ENCODE results near the gene AURKAIP1. TPM values are rescaled to one million over a fixed set of nuclear protein-coding genes. Genes with fewer than 3 reads are reported as not detected.

Gene AURKAIP1
- total and polyA plus RNA-seq, 2 donors (not counting 1 experiment from before 2014, with no cell fraction given): 42.2 to 85.2 TPM

DNA sequence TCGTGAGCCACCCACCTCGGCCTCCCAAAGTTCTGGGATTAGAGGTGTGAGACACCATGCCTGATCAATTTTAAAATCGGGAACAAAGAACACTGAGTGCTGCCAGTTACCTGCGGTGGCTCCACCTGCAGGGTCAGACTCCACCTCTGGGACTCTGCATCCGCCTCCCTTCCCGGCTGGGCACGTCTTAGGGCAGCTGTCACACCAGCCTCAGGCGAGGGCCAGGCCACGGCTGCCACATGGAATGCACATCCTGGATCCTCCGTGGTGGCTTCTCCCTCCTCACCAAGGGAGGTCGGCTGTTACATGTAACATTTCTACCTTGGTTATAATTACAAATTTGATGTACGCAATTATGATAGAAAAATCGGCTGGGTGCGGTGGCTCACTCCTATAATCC lies 10.7 kb downstream of the AURKAIP1 start:
- Histone ChIP-seq H3K9me3 (ENCODE audit: control insufficient read depth, insufficient read depth, low read depth, low read length) (peaks cover 4% of the 10 kb centered on the region), H2AFZ (ENCODE audit: low read length) (no peak overlapping the region), H4K20me1 (ENCODE audit: control insufficient read depth, extremely low read depth, insufficient read depth, low read length) (no peaks in the 10 kb centered on the region), H3K27me3 (ENCODE audit: control insufficient read depth, insufficient read depth, low read length) (no peaks in the 10 kb centered on the region), H3K36me3 (ENCODE audit: control insufficient read depth, insufficient read depth, low read length) (no peaks in the 10 kb centered on the region), H3K9ac (ENCODE audit: insufficient read depth, low read length) (no peak overlapping the region), H3K79me2 (ENCODE audit: control insufficient read depth, insufficient read depth, low read length) (no peaks in the 10 kb centered on the region), H3K4me2 (ENCODE audit: extremely low read depth, insufficient read depth, low read length) (no peak overlapping the region), H3K4me1 (ENCODE audit: control insufficient read depth, extremely low read depth, insufficient read depth, low read length) (peaks cover 25% of the 10 kb centered on the region), H3K4me3 (replicated peaks in 1 of 4; ENCODE audit: control extremely low read depth in 1 of 4, insufficient read depth in 1 of 4, low read depth in 3 of 4, low read length in 4 of 4) (no peak overlapping the region), H3K27ac (ENCODE audit: insufficient read depth, low read length) (no peak overlapping the region)
- TF ChIP-seq EZH2 (IDR thresholded peaks at IDR 0.05; ENCODE audit: low read length, missing control alignments): no peak
- TF ChIP-seq CTCF (conservative IDR thresholded peaks at IDR 0.05 in 1 of 2, IDR thresholded peaks at IDR 0.05 in 1 of 2; ENCODE audit: low read depth in 1 of 2, low read length in 2 of 2): no peak
- DNase-seq (ENCODE audit: low read depth in 2 of 2): no peak

DNA sequence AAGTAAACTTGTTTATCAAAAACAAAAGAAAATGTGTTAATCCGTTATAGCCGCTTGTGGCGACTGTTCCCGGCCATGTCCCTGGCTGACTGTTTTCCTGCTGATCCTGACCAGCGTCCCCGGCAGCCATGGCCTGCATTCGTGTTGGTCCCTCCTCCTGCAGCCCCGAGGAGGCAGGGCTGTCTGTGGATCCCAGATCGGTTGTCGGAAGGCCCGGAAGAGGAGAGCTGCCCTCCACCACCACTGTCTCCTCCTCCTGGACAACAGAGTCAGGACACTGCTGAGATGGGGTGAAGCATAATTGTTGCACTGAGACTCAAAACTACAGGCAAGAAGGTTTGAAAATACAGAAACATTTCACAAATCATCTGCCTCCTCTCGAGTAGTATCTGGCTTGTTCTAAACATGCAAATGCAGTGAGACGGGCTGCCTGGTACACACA lies 13.0 kb downstream of the AURKAIP1 start:
- no peaks in the 10 kb centered on the region for H3K27me3 ChIP-seq (ENCODE audit: control insufficient read depth, insufficient read depth, low read length)
- peak overlapping the region; percentile 75 for H3K27ac ChIP-seq (ENCODE audit: insufficient read depth, low read length)
- peaks cover 14% of the 10 kb centered on the region for H3K79me2 ChIP-seq (ENCODE audit: control insufficient read depth, insufficient read depth, low read length)
- peak overlapping the region; percentile 9 for H3K9ac ChIP-seq (ENCODE audit: insufficient read depth, low read length)
- peak overlapping the region; percentile 44 for H3K4me2 ChIP-seq (ENCODE audit: extremely low read depth, insufficient read depth, low read length)
- H4K20me1 ChIP-seq (ENCODE audit: control insufficient read depth, extremely low read depth, insufficient read depth, low read length): no peaks in the 10 kb centered on the region
- H3K4me1 ChIP-seq (ENCODE audit: control insufficient read depth, extremely low read depth, insufficient read depth, low read length): peaks cover 32% of the 10 kb centered on the region
- H3K36me3 ChIP-seq (ENCODE audit: control insufficient read depth, insufficient read depth, low read length): no peaks in the 10 kb centered on the region
- peak overlapping the region in 1 of 4 experiments; percentile 15 for H3K4me3 ChIP-seq (replicated peaks in 1 of 4; ENCODE audit: control extremely low read depth in 1 of 4, insufficient read depth in 1 of 4, low read depth in 3 of 4, low read length in 4 of 4)
- DNase-seq (ENCODE audit: low read depth in 2 of 2): peak; percentile 86 to 87
- H2AFZ ChIP-seq (ENCODE audit: low read length): peak overlapping the region; percentile 57
- no peak for TF ChIP-seq EZH2 (IDR thresholded peaks at IDR 0.05; ENCODE audit: low read length, missing control alignments)
- TF ChIP-seq CTCF (conservative IDR thresholded peaks at IDR 0.05 in 1 of 2, IDR thresholded peaks at IDR 0.05 in 1 of 2; ENCODE audit: low read depth in 1 of 2, low read length in 2 of 2): peak; percentile 31 to 35
- H3K9me3 ChIP-seq (ENCODE audit: control insufficient read depth, insufficient read depth, low read depth, low read length): peaks cover 1% of the 10 kb centered on the region

DNA sequence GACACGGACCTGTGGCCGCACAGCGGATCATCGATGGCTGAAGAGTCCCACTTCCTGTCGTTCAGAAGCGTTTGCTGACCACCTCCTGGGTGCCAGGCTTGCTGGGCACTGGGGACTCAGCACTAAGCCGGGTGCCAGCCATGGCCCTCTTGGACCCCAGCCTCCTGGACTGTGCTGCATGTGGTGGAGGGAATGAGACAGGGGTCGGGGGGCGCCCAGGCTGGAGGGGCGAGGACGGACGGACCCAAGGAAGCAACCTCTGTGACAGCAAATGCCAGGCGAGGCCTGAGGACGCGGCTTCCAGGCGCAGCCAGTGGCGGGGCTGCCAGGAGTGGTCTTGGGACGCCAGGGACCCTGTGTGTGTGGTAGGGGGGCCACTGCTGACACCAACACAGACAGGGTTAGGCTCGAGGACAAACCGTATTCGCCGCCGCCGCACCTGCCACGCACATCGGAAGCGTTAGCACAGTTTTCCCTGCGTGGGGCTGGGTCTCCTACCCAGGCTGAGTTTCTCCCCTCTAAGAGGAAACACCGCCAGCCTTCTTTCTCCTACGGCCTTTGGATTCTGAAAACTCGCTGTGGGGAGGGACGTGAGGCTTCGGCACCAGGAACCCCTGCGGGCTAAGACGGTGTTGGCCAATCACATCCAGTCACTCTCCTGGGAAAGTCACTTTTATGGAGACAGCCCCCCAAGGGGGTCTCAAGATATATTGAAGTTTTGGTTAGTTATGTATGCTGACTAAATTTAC lies 13.6 kb downstream of the AURKAIP1 start:
- peak overlapping the region; percentile 9 for H3K9ac ChIP-seq (ENCODE audit: insufficient read depth, low read length)
- H3K4me1 ChIP-seq (ENCODE audit: control insufficient read depth, extremely low read depth, insufficient read depth, low read length): peaks cover 32% of the 10 kb centered on the region
- H3K36me3 ChIP-seq (ENCODE audit: control insufficient read depth, insufficient read depth, low read length): no peaks in the 10 kb centered on the region

More for the DNA sequence above, 13.6 kb downstream of the AURKAIP1 start:
- Histone ChIP-seq H4K20me1 (ENCODE audit: control insufficient read depth, extremely low read depth, insufficient read depth, low read length) (no peaks in the 10 kb centered on the region), H3K27ac (ENCODE audit: insufficient read depth, low read length) (peak overlapping the region; percentile 75), H3K9me3 (ENCODE audit: control insufficient read depth, insufficient read depth, low read depth, low read length) (no peaks in the 10 kb centered on the region), H3K27me3 (ENCODE audit: control insufficient read depth, insufficient read depth, low read length) (no peaks in the 10 kb centered on the region), H2AFZ (ENCODE audit: low read length) (no peak overlapping the region), H3K4me3 (replicated peaks in 1 of 4; ENCODE audit: control extremely low read depth in 1 of 4, insufficient read depth in 1 of 4, low read depth in 3 of 4, low read length in 4 of 4) (peak overlapping the region in 1 of 4 experiments; percentile 15), H3K4me2 (ENCODE audit: extremely low read depth, insufficient read depth, low read length) (peak overlapping the region; percentile 77), H3K79me2 (ENCODE audit: control insufficient read depth, insufficient read depth, low read length) (peaks cover 20% of the 10 kb centered on the region)
- TF ChIP-seq EZH2 (IDR thresholded peaks at IDR 0.05; ENCODE audit: low read length, missing control alignments) (no peak), CTCF (conservative IDR thresholded peaks at IDR 0.05 in 1 of 2, IDR thresholded peaks at IDR 0.05 in 1 of 2; ENCODE audit: low read depth in 1 of 2, low read length in 2 of 2) (no peak)
- DNase-seq (ENCODE audit: low read depth in 2 of 2): no peak
